KMS-11 (cell line): ENCODE measurements around the gene SYT11.

Experiments used
- H2AFZ ChIP-seq: fragments of 200-600 bp; sonication (generic); 2 replicates; pipeline ENCODE4 v1.6.1; 2016; ENCODE audit warnings: antibody characterized with exemption, mixed run types, low read depth
- H3K27ac ChIP-seq: fragments of 200-600 bp; sonication (generic); 2 replicates; pipeline ENCODE4 v1.6.1; 2016; ENCODE audit warnings: mild to moderate bottlenecking, mixed run types
- H3K27me3 ChIP-seq: fragments of 200-600 bp; sonication (generic); 2 replicates; pipeline ENCODE4 v1.6.1; 2017; ENCODE audit warnings: mild to moderate bottlenecking, low read depth, mixed run types, moderate library complexity; ENCODE audit not compliant: insufficient read depth
- H3K36me3 ChIP-seq: fragments of 200-600 bp; sonication (generic); 2 replicates; pipeline ENCODE4 v1.6.1; 2017; ENCODE audit warnings: mild to moderate bottlenecking, mixed run types; ENCODE audit not compliant: insufficient read depth
- H3K4me1 ChIP-seq: fragments of 200-600 bp; sonication (generic); 2 replicates; pipeline ENCODE4 v1.6.1; 2016; ENCODE audit warnings: mild to moderate bottlenecking, low read depth, mixed run types; ENCODE audit not compliant: poor library complexity, severe bottlenecking
- H3K4me2 ChIP-seq: fragments of 200-600 bp; sonication (generic); 2 replicates; pipeline ENCODE4 v1.7.0; 2016; ENCODE audit warnings: mild to moderate bottlenecking, mixed run types
- H3K4me3 ChIP-seq: fragments of 200-600 bp; sonication (generic); IDR thresholded peaks from 2 replicates; pipeline ENCODE4 v1.6.1; 2017; ENCODE audit warnings: low read depth, low read length, mixed read lengths; ENCODE audit not compliant: insufficient read depth
- H3K79me2 ChIP-seq: fragments of 200-600 bp; sonication (generic); 2 replicates; pipeline ENCODE4 v1.6.1; 2016; ENCODE audit warnings: low read depth, mixed run types; ENCODE audit not compliant: insufficient read depth
- H3K9ac ChIP-seq: fragments of 200-600 bp; sonication (generic); 2 replicates; pipeline ENCODE4 v1.6.1; 2016; ENCODE audit warnings: mild to moderate bottlenecking, mixed run types
- H4K20me1 ChIP-seq: fragments of 200-600 bp; sonication (generic); 2 replicates; pipeline ENCODE4 v1.6.1; 2016; ENCODE audit warnings: mild to moderate bottlenecking, mixed run types; ENCODE audit not compliant: insufficient read depth
- TF ChIP-seq, protein P1 (sequence below): fragments of 200-600 bp; sonication (generic); conservative IDR thresholded peaks from 2 replicates; pipeline ENCODE4 v1.6.1; 2017; ENCODE audit warnings: low read depth, mild to moderate bottlenecking, antibody characterized with exemption, low read length, moderate library complexity, mixed read lengths

Gene SYT11

DNA sequence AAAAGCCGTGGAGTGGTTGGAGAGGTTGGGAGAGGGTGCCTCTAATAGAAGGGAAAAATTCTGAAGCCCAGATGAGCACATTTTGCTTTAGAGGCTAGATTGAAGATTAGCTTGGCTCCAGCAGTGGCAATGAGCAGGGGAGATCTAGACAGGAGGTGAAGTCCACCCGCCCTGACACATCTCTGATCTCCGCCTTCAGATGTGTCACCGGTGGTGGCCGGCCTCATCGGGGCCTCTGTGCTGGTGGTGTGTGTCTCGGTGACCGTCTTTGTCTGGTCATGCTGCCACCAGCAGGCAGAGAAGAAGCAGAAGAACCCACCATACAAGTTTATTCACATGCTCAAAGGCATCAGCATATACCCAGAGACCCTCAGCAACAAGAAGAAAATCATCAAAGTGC lies 8.4 kb downstream of the SYT11 start:
- H4K20me1 ChIP-seq = no peaks in the 10 kb centered on the region
- no peaks in the 10 kb centered on the region for H3K27me3 ChIP-seq
- no peak overlapping the region for H3K9ac ChIP-seq
- no peak overlapping the region for H3K4me3 ChIP-seq
- no peaks in the 10 kb centered on the region for H3K36me3 ChIP-seq
- H3K27ac ChIP-seq = no peak overlapping the region
- TF ChIP-seq, protein P1, sequence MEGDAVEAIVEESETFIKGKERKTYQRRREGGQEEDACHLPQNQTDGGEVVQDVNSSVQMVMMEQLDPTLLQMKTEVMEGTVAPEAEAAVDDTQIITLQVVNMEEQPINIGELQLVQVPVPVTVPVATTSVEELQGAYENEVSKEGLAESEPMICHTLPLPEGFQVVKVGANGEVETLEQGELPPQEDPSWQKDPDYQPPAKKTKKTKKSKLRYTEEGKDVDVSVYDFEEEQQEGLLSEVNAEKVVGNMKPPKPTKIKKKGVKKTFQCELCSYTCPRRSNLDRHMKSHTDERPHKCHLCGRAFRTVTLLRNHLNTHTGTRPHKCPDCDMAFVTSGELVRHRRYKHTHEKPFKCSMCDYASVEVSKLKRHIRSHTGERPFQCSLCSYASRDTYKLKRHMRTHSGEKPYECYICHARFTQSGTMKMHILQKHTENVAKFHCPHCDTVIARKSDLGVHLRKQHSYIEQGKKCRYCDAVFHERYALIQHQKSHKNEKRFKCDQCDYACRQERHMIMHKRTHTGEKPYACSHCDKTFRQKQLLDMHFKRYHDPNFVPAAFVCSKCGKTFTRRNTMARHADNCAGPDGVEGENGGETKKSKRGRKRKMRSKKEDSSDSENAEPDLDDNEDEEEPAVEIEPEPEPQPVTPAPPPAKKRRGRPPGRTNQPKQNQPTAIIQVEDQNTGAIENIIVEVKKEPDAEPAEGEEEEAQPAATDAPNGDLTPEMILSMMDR = no peak
- no peaks in the 10 kb centered on the region for H3K79me2 ChIP-seq
- H3K4me2 ChIP-seq = no peak overlapping the region
- no peak overlapping the region for H2AFZ ChIP-seq
- H3K4me1 ChIP-seq = no peaks in the 10 kb centered on the region

DNA sequence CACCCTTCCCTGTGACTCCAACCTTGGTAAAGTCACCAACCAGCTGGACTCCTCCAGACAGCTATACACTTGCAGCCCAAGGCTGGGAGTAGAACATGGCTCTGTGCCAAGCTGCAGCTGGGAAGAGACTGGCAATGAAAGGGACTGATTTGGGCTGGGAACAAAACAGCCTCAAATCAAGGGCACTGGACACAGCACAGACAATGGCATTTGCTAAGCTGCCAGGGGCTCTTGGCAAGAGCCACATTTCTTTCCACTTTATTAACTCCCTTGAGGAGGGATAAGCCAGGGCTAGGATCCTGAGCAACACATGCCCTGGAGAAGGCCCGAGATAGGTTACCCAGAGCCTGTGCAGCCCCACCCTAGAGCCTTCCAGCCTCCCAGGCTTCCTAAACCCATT lies 12.0 kb downstream of the SYT11 start:
- H3K4me3 ChIP-seq = no peak overlapping the region
- no peak overlapping the region for H3K9ac ChIP-seq
- no peaks in the 10 kb centered on the region for H3K36me3 ChIP-seq
- H3K4me1 ChIP-seq = no peaks in the 10 kb centered on the region
- no peak overlapping the region for H3K4me2 ChIP-seq
- H3K27ac ChIP-seq = no peak overlapping the region
- no peaks in the 10 kb centered on the region for H4K20me1 ChIP-seq
- H2AFZ ChIP-seq = no peak overlapping the region
- no peaks in the 10 kb centered on the region for H3K27me3 ChIP-seq
- H3K79me2 ChIP-seq = no peaks in the 10 kb centered on the region
- TF ChIP-seq, protein P1 = no peak

DNA sequence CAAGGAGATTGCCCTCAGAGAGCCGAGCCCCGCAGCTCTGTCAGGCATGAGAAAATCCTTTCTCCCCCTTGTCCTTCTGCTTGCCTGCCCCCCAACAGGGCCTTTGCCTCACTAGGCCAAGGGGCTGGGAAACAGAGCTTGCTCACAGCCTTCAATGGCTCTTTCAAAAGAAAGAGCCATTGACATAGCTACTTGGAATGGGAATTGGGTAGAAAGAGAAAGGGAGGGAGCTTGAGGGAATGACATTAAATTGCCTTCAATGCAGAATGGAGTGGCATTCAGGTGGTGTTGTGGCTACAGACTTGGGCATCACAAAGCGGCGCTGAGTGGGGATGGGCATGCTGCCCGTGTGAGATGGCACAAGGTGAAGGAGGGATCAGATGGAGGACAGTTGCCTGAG lies 13.2 kb downstream of the SYT11 start:
- Histone ChIP-seq H3K36me3 (no peaks in the 10 kb centered on the region), H2AFZ (no peak overlapping the region), H4K20me1 (no peaks in the 10 kb centered on the region), H3K4me2 (no peak overlapping the region), H3K9ac (no peak overlapping the region), H3K4me1 (no peaks in the 10 kb centered on the region), H3K4me3 (no peak overlapping the region), H3K27ac (no peak overlapping the region), H3K27me3 (no peaks in the 10 kb centered on the region), H3K79me2 (no peaks in the 10 kb centered on the region)
- TF ChIP-seq, protein P1 = no peak

DNA sequence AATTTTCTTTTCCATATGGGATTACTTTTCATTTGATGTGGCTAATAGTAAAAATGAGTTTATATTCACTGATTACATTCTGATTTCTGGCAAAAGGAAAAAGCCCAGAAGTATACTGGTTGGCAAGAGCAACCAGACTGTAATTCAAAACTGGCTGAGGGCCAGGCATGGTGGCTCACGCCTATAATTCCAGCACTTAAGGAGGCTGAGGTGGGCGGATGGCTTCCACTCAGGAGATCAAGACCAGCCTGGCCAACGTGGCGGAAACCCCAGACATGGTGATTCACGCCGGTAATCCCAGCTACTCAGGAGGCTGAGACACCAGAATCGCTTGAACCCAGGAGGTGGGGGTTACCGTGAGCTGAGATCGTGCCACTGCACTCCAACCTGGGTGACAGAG lies 14.5 kb downstream of the SYT11 start:
- H3K9ac ChIP-seq = no peak overlapping the region
- H3K27ac ChIP-seq = no peak overlapping the region
- H3K27me3 ChIP-seq = no peaks in the 10 kb centered on the region
- no peak overlapping the region for H3K4me3 ChIP-seq
- no peak overlapping the region for H3K4me2 ChIP-seq
- H3K79me2 ChIP-seq = no peaks in the 10 kb centered on the region
- no peaks in the 10 kb centered on the region for H4K20me1 ChIP-seq
- H3K36me3 ChIP-seq = no peaks in the 10 kb centered on the region
- TF ChIP-seq, protein P1 = no peak
- no peaks in the 10 kb centered on the region for H3K4me1 ChIP-seq
- no peak overlapping the region for H2AFZ ChIP-seq

DNA sequence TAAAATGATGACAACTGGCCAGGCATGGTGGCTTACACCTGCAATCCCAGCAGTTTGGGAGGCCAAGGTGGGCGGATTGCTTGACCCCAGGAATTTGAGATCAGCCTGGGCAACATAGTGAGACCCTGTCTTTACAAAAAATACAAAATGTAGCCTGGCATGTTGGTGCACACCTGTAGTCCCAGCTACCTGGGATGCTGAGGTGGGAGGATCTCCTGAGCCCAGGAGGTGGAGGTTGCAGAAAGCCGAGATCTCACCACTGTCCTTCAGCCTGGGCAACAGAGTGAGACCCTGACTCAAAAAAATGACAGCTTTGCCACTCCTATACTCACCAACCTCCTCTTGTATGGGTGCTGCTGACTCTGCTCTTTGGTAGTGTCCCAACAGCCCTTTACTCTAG lies 18.6 kb downstream of the SYT11 start:
- H3K9ac ChIP-seq = no peak overlapping the region
- no peak overlapping the region for H3K4me2 ChIP-seq
- no peak overlapping the region for H2AFZ ChIP-seq
- no peaks in the 10 kb centered on the region for H3K36me3 ChIP-seq
- TF ChIP-seq, protein P1 = no peak
- H3K79me2 ChIP-seq = no peaks in the 10 kb centered on the region
- no peaks in the 10 kb centered on the region for H3K4me1 ChIP-seq
- H3K27me3 ChIP-seq = no peaks in the 10 kb centered on the region
- H4K20me1 ChIP-seq = no peaks in the 10 kb centered on the region
- no peak overlapping the region for H3K27ac ChIP-seq
- no peak overlapping the region for H3K4me3 ChIP-seq
